Iris pigment epithelial cell (primary cell): ENCODE results near the gene JAKMIP1.

Source experiments
- DNase-seq: peaks from one replicate; pipeline ENCODE4 v3.0.0-alpha.2; 2011; ENCODE audit warnings: low read depth

The JAKMIP1 gene

GRCh38 chr4:6180841-6181631 lies 19.3 kb downstream of the JAKMIP1 start:
- no peak for DNase-seq

GRCh38 chr4:6179362-6179761 lies 21.0 kb downstream of the JAKMIP1 start:
- DNase-seq: no peak

GRCh38 chr4:6178757-6179156 lies 21.6 kb downstream of the JAKMIP1 start:
- peak; percentile 23 for DNase-seq

- no peak for DNase-seq
Observed at GRCh38 chr4:6177587-6178197, 22.7 kb downstream of the JAKMIP1 start.

DNA sequence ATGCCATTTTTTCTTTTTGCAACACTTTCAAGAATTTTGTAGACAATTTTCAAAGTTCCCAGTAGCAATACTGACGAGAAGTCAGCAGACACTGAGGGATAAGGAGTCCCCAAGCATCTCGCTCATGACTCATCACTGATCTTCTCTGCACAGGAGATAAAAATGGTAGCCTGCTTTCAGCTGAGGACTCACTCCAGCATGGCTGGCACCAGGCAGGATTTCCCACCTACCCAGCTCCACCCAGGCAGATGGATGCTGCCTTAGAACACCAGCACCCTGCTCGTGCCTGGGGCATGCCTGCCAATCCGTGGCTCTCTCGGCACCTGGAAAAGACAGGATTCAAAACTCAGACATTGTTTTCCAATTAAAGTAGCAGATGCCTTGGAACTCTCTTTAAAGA lies 24.9 kb downstream of the JAKMIP1 start:
- DNase-seq: no peak

GRCh38 chr4:6172927-6173200 lies 27.5 kb downstream of the JAKMIP1 start:
- no peak for DNase-seq

- no peak for DNase-seq
Observed at GRCh38 chr4:6172093-6172926, 28.0 kb downstream of the JAKMIP1 start.

GRCh38 chr4:6169239-6169638 lies 31.1 kb downstream of the JAKMIP1 start:
- no peak for DNase-seq

GRCh38 chr4:6165766-6166165 lies 34.6 kb downstream of the JAKMIP1 start:
- DNase-seq: no peak

DNA sequence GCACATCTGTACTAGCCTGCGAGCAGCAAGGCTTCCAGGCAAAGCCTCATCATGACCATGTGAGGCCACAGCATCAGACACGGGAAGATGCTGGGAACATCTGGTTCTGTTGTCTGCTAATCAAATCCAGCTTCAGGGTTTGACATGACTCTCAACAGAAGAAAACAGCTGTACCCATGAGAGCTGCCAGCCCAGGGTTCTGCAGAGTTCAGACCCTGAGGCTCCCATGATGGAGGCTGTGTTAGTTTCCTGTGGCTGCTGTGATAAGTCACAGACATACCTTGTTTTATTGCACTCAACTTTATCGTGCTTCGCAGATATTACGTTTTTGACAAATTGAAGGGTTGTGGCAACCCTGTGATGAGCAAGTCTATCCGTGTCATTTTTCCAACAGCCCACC lies 37.5 kb downstream of the JAKMIP1 start:
- no peak for DNase-seq

DNA sequence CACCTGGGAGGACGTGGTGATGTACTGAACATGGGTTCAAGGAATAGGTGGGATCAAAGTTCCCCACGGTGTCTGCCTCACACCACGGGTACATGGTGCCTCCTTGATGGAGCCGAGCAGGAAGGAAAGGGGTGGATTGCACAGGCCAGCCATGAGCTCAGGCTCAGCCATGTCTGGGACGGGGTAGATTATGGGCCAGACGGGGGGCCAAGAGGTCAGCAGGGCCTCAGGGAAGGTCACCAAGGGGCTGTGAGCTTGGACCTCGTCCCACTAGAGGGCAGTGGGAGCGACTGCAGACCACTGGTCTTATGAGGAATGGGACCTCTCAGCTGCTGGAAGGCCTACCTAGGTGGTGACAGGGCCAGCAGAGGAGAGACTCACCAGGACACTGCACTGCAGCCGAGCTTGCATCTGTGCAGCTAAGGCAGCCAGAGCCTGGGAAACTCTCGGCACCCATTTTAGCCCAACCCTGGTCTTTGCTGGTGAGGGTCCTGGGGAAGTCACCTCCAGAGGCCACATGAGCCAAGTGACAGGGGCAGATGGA lies 38.4 kb downstream of the JAKMIP1 start:
- no peak for DNase-seq

DNA sequence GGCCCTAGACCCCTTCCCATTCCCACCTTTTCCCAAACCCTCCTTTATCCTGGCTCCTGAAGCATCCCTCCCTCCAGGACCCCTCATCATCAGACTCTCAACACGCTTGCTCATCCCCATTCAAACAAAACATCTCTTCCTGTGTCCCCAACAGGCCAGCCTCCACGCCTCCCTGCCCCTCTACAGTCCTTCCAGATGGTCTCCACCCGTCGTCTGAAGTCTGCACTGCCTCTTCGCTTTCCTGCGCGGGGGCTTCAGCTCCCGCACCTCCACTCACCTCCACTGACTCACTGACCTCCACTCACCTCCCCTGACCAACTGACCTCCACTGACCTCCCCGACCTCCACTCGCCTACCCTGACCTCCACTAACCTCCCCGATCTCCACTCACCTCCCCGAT lies 39.8 kb downstream of the JAKMIP1 start:
- DNase-seq: no peak

DNA sequence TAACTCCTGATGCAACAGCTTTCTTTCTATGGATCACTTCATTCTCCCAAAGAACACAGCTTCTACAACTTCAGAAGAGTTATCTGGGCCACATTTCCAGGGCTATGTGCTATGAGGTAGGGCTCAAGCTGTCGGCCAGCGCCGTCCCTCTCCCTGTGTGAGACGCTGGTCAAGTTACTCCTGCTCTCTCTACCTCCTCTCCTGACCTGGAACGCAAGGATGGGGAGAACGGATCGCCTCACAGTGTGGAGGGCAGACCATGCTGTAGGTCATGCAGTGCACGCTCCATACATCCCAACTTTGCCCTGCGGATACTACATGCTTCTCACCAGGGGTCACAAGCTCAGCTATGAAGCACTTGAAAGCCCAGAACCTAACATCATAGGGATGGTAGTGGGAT lies 42.4 kb downstream of the JAKMIP1 start:
- no peak for DNase-seq

- no peak for DNase-seq
Observed at GRCh38 chr4:6155996-6156750, 44.2 kb downstream of the JAKMIP1 start.

- no peak for DNase-seq
Observed at GRCh38 chr4:6154875-6155274, 45.5 kb downstream of the JAKMIP1 start.

DNA sequence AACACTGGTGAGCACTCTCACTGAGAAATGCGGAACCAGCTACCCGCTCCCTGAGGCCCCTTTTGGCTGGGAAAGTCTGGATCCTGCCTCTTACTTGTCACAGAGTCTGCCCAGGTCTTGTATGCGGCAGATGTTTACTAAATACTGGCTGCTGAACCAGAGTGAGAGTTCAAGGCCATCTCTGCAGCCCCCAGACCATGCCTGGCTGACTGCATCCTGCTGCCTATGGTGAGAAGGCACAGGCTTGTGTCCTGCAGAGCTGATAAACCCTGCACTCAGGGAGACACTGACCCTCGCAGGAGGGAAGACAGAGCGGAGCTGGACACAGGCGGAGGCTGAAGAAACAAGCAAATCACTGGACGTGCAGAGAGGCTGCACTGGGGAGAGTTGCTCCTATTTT lies 46.5 kb downstream of the JAKMIP1 start:
- DNase-seq: no peak

DNA sequence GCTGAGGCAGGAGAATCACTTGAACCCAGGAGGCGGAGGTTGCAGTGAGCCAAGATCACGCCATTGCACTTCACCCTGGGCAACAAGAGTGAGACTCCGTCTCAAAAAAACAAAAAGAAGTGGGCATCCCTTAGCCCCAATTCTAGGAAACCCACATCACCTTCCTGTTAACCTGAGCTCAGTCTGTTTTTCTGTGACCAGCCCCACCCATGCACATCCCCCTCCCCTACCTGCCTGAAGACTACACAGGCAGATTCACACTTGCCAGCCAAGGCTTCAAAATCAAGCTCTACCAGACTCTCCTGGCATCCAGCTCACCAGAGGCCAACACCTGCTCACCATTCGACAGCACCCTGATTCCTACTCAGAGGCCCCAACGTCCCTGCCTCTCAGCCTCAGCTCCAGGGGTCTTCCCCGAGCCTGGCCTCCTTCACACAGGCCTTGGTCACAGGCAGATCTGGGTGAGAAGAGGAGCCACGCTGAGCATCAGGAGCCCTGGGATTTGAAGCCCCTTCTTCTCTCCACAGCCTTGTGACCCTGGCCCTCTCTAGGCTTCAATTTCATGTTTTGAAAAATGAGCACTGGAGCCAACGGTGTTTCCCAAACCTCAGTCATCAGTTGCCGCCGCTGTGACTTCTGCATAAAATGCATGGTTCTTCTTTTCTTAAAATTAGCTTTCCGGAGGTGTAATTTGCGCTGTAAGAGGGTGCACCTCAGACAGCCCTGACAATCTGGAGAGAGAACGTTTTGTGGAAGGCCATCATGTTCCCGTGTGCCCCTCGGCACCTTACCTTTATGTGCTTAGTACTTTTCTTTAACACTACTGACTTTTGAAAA lies 47.3 kb downstream of the JAKMIP1 start:
- no peak for DNase-seq

DNA sequence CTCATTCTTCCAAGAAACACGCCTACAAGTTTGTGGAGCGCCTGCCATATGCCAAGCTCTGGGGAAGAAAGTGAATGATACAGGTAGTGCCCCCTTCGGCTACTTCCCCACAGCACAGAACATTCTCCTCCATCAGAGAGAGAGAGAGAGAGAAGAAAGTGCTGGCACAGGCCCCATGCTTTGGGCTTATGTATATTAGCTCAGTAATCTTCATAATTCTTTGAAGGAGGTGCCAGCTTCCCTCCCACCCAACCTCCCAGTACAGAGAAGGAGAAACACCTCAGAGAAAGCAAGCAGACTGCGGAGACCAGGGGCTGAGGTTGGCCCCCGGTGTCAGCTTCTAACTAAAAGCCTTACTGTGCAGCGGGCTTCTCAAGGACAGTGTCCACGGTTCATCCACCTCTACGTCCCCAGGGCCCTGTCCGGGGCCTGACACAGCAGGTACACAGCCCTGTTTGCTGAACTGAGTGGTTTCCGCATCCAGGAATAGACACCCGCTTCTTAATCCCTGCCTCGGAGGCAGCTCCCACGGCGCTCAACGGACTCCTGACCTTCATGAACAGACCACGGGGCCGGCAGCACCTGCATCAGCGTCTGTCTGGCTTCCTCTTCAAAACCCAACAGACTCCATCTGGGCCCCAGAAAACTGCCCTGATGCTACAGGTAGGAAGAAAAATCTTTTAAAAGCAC lies 50.2 kb downstream of the JAKMIP1 start:
- DNase-seq: no peak

- no peak for DNase-seq
Observed at GRCh38 chr4:6148506-6149205, 51.7 kb downstream of the JAKMIP1 start.

DNA sequence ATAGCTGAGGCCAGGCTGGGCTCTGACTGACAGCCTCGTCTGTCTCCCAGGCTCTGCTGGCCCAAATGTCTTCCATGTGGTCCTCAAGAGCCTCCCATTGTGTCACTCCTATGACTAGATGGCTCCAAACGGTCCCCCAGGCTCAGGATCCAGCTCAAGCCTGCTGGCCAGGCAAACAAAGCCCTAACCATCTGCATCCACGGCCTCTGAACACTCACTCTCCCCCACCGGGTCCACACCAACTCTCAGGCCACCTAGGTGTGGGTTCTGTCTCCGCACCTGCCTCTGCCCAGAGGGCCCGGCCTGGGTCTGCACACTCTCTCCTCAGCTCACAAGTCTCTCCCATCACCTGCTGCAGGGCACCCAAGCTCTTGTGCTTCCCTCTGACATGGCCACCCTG lies 52.9 kb downstream of the JAKMIP1 start:
- DNase-seq: no peak
